Uterus (tissue), 2 donors: Measurements from ENCODE around the gene APPL1.

Experiments used
- POLR2A ChIP-seq, 2 donors: fragments of 450-650 bp; IDR thresholded peaks; one replicate each; pipeline ENCODE4 v1.6.1; 2016; ENCODE audit warnings: antibody characterized with exemption in 2 of 2, mild to moderate bottlenecking in 1 of 2, moderate library complexity in 1 of 2
- TF ChIP-seq, protein P1 (sequence below), 4 experiments: fragments of 200-600 bp in 2 of 4; fragments of 450-650 bp in 2 of 4; sonication (generic) in 2 of 4; IDR thresholded peaks; one replicate each; pipeline ENCODE4 v1.5.1; 2016 to 2019; ENCODE audit warnings: antibody characterized with exemption in 4 of 4, mild to moderate bottlenecking in 2 of 4, moderate library complexity in 1 of 4

DNA sequence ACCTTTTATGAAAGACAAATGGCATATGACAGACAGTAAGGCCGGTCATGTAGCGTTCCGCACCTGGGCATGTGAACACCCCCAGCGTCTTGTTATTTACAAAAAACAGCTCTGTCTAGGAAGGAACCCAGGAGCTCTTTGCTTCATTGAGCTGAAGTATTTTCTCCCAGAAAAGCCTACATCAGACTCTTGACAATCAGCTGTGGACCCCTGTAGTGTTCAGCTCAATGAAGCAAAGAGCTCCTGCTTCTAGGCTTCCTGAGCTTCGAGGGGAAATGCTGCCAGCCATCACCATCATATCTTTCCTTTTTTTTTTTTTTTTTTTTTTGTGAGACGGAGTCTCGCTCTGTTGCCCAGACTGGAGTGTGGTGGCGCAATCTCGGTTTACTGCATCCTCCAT, 60.9 kb downstream of the APPL1 start:
- TF ChIP-seq, protein P1, sequence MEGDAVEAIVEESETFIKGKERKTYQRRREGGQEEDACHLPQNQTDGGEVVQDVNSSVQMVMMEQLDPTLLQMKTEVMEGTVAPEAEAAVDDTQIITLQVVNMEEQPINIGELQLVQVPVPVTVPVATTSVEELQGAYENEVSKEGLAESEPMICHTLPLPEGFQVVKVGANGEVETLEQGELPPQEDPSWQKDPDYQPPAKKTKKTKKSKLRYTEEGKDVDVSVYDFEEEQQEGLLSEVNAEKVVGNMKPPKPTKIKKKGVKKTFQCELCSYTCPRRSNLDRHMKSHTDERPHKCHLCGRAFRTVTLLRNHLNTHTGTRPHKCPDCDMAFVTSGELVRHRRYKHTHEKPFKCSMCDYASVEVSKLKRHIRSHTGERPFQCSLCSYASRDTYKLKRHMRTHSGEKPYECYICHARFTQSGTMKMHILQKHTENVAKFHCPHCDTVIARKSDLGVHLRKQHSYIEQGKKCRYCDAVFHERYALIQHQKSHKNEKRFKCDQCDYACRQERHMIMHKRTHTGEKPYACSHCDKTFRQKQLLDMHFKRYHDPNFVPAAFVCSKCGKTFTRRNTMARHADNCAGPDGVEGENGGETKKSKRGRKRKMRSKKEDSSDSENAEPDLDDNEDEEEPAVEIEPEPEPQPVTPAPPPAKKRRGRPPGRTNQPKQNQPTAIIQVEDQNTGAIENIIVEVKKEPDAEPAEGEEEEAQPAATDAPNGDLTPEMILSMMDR (IDR thresholded peaks at IDR 0.05) = no peak
- TF ChIP-seq POLR2A (IDR thresholded peaks at IDR 0.05) = no peak
